GM19043 (cell line): ENCODE results near the gene TTLL12.

Experiments used
- ATAC-seq: cut with Tn5 transposase; IDR thresholded peaks from one replicate; pipeline ENCODE4 v1.9.1; 2021; ENCODE audit warnings: low read depth; ENCODE audit not compliant: unreplicated experiment

TTLL12 gene

GRCh38 chr22:43200555-43200954 lies 13.6 kb upstream of the TTLL12 start:
- no peak for ATAC-seq

- ATAC-seq: no peak
Observed at GRCh38 chr22:43200031-43200430, 13.1 kb upstream of the TTLL12 start.

- ATAC-seq: no peak
Observed at GRCh38 chr22:43199541-43199940, 12.6 kb upstream of the TTLL12 start.

GRCh38 chr22:43198936-43199335 lies 12.0 kb upstream of the TTLL12 start:
- no peak for ATAC-seq

- no peak for ATAC-seq
Observed at GRCh38 chr22:43198126-43198525, 11.2 kb upstream of the TTLL12 start.

- no peak for ATAC-seq
Observed at GRCh38 chr22:43197271-43197941, 10.5 kb upstream of the TTLL12 start.

GRCh38 chr22:43191831-43192230 lies 4.9 kb upstream of the TTLL12 start:
- ATAC-seq: no peak

- ATAC-seq: no peak
Observed at GRCh38 chr22:43188829-43189545, 2.1 kb upstream of the TTLL12 start.

GRCh38 chr22:43187171-43188099 lies 501 bp upstream of the TTLL12 start:
- peak; percentile 69 for ATAC-seq

GRCh38 chr22:43185860-43186261 lies 1.1 kb downstream of the TTLL12 start:
- no peak for ATAC-seq

- no peak for ATAC-seq
Observed at GRCh38 chr22:43183496-43184277, 3.2 kb downstream of the TTLL12 start.

- ATAC-seq: no peak
Observed at GRCh38 chr22:43182726-43183125, 4.2 kb downstream of the TTLL12 start.

- no peak for ATAC-seq
Observed at GRCh38 chr22:43182118-43182517, 4.8 kb downstream of the TTLL12 start.

- ATAC-seq: no peak
Observed at GRCh38 chr22:43181321-43182076, 5.4 kb downstream of the TTLL12 start.

- no peak for ATAC-seq
Observed at GRCh38 chr22:43180670-43181069, 6.3 kb downstream of the TTLL12 start.

GRCh38 chr22:43179911-43180195 lies 7.1 kb downstream of the TTLL12 start:
- no peak for ATAC-seq

GRCh38 chr22:43179146-43179910 lies 7.6 kb downstream of the TTLL12 start:
- ATAC-seq: no peak

- no peak for ATAC-seq
Observed at GRCh38 chr22:43177479-43177878, 9.5 kb downstream of the TTLL12 start.

GRCh38 chr22:43176090-43176489 lies 10.8 kb downstream of the TTLL12 start:
- ATAC-seq: no peak
